GM18526 (cell line): ENCODE results near the gene FES.
A peak's percentile ranks its signal among the peaks of the same experiment; 100 is the strongest.

Source experiments
- POLR2A ChIP-seq: IDR thresholded peaks from 3 replicates; pipeline ENCODE4 v1.6.1; 2011; ENCODE audit not compliant: insufficient read length; ENCODE audit errors: extremely low read depth

Gene FES

GRCh38 chr15:90891346-90891949 is 7.1 kb downstream of the FES start:
- TF ChIP-seq POLR2A = no peak

DNA sequence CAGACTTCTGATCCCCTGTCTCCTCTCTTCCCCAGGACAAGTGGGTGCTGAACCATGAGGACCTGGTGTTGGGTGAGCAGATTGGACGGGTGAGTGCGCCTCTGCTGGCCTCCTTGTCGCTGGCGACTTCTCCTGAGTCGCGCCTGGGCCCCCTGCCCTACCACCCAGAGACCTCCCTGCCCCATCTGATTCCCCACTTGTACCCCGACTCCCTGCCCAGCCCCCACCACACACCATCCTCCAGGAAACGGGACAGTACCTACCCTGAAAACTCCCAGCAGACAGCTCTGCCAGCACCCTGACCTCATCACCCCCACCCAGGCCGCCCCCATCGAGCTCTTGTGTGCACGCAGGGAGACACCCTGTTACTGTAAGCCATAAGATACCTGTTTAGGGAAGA is 7.7 kb downstream of the FES start:
- no peak for TF ChIP-seq POLR2A

- TF ChIP-seq POLR2A = no peak
Measured at GRCh38 chr15:90892498-90893174, 8.3 kb downstream of the FES start.

DNA sequence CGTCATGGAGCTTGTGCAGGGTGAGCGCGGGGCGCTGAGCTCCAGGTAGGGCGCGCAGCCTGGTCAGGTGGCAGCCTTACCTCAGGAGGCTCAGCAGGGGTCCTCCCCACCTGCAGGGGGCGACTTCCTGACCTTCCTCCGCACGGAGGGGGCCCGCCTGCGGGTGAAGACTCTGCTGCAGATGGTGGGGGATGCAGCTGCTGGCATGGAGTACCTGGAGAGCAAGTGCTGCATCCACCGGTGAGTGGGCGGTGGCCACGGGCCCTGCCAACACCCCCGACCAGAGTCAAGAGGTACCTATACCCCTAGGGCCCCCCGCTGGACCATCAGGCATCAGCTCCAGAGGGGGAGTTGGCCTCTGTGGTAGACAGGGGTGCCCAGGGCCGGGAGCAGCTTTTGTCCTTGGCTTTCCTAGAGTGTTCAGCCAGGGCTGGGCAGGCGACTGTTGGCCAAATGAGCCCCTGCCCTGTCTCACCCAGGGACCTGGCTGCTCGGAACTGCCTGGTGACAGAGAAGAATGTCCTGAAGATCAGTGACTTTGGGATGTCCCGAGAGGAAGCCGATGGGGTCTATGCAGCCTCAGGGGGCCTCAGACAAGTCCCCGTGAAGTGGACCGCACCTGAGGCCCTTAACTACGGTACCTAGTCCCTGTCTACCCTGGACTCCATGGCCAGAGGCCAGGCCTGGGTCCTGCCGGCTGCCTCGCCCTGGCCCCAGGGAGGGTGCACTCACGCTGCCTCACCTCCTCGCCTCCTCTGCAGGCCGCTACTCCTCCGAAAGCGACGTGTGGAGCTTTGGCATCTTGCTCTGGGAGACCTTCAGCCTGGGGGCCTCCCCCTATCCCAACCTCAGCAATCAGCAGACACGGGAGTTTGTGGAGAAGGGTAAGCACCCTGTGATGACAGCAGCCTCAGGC is 9.1 kb downstream of the FES start:
- TF ChIP-seq POLR2A = no peak

- TF ChIP-seq POLR2A = no peak
Measured at GRCh38 chr15:90895571-90896117, 11.3 kb downstream of the FES start.

DNA sequence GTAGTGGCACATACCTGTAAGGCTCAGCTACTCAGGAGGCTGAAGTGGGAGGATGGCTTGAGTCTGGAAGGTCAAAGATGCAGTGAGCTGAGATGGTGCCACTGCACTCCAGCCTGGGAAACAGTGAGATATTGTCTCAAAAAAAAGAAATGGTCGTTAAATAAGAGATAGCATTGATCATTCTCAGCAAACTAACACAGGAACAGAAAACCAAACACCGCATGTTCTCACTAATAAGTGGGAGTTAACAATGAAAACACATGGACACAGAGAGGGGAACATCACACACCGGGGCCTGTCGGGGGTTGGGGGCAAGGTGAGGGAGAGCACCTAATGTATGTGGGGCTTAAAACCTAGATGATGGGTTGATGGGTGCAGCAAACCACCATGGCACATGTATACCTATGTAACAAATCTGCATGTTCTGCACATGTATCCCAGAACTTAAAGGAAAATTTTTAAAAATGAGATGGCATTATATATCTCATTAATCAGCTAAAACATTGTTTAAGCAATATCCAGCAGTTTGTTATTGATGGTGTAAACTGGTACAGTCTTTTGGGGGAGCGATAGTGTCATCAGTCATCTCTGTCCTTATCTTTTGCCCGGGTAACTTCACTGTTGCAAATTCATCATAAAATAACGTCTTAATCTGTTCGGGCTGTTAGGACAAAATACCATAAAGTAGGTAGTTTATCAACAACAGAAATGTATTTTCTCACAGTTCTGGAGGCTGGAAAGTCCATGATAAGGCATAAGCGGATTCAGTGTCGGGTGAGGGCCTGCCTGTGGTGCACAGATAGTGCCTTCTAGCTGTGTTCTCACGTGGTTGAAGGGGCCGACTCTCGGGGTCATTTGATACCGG is 17.1 kb downstream of the FES start:
- no peak for TF ChIP-seq POLR2A

DNA sequence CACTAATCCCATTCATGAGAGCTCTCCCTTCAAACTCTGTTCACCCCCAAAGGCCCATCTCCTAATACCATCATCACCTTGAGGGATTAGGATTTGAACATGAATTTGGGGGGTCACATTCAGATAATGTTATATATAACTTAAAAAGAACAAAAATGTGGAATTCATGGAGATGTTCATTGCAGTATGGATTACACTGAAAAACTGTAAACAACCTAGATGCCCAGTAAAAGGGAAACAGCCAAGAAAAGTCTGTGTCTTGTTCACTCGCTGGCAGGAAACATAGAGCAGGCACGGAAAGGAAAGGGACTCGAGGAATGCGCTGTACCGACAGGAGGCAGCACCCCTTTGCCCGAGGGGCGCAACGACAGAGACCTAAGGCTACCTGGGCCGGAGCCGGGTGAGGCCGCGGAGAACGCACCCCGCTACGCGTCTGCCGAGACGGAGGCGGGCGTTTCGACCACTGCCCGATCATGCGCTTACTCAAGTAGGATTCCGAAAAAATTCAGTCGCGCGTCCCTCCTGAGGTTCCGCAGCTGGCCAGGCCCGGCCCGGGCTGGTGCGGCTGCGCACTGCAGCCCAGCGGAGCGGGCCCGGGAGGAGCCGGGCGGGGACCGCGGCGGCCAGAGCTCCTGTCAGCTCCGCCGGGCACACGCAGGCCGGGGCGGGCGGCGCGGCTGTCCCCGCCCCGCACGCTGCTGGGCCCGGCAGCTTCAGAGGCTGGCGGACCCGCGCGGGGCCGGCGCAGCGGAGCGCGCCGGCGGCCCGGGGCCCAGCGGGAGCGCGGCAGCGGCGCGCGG is 17.9 kb downstream of the FES start:
- peak; percentile 69 for TF ChIP-seq POLR2A

DNA sequence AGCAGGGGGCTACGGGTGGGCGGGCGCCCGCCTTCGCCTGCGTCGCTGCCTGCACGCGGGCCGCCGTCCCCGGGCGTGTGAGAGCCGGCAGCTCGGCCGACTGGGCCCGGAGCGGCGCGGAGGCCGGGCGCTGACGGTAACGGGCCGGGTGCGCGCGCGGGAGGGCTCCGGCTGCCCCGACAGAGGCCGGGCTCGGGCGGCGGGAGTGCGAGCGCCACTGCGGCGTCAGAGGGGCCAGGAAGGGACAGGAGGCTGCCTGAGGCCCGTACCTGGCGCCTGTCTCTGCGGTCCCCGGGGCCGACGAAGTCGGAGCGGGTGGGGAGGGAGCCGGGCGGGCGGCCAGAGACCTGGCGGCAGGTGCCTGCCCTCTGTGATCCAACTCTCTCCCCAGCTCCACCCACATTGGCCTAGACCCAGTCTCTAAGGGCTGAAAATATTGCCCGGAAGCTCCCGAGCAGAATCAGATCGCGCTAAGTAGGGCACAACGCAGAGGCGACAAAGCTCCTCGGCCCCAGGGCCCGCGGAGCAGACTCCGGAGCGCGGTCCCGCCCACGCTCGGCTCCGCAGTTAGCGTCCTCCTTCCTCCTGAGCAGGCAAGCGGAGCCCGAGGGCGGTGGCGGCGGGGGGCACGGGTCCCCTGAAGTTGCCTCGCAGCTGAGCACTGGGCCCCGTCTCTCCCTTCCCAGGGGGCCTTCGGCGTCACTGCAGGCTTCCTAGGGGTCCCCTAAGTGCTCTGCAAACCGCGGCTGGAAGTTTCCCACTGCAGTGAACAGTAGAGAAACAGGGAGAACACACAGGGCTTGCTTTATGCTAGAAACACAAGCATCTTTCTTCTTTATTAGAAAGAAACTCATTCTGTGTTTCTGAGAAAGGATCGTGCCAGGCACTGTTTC is 18.8 kb downstream of the FES start, which contains the start of gene MAN2A2:
TSS of gene MAN2A2 (plus strand) at position 463 of the 893 bp plus-strand sequence. CDS start 906 bp downstream, outside the sequence.
- peak; percentile 48 for TF ChIP-seq POLR2A

- TF ChIP-seq POLR2A = no peak
Measured at GRCh38 chr15:90903733-90904536, 19.6 kb downstream of the FES start.

DNA sequence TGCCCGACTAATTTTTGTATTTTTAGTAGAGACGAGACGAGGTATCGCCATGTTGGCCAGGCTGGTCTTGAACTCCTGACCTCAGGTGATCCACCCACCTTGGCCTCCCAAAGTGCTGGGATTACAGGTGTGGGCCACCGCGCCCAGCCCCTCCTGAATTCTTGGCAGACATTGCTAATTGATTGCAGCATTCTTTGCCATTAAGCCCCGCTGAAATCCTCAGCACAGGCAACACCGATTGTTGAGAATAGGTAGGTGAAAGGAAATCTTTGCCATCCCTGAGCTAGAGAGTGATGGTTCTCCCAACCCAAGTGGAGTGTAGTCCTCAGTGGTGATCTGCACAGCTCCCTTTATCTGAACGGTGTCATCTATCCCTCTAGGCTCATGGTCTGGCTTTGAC is 20.4 kb downstream of the FES start:
- TF ChIP-seq POLR2A = no peak

- no peak for TF ChIP-seq POLR2A
Measured at GRCh38 chr15:90905306-90906180, 21.2 kb downstream of the FES start.

GRCh38 chr15:90906181-90906849 is 22.0 kb downstream of the FES start:
- TF ChIP-seq POLR2A = no peak
